Measurements from ENCODE around the gene OR51Q1.

GRCh38 chr11:5394091-5394490, 27.8 kb upstream of the OR51Q1 start:
- no peak for TF ChIP-seq CREBL2 (CRISPR knock-in tag; IDR thresholded peaks at IDR 0.05; ENCODE audit: borderline replicate concordance)
- TF ChIP-seq NONO (IDR thresholded peaks at IDR 0.05), result no peak
- TF ChIP-seq NONO (CRISPR knock-in tag; conservative IDR thresholded peaks at IDR 0.05), result no peak
- TF ChIP-seq JUND (CRISPR knock-in tag; IDR thresholded peaks at IDR 0.05), result no peak
- no peak for TF ChIP-seq CTCF (CRISPR knock-in tag; IDR thresholded peaks at IDR 0.05)
- TF ChIP-seq ZNF549 (CRISPR knock-in tag; IDR thresholded peaks at IDR 0.05), result no peak
- no peak for TF ChIP-seq JUNB (CRISPR knock-in tag; IDR thresholded peaks at IDR 0.05; ENCODE audit: borderline replicate concordance)
- no peak for TF ChIP-seq IRF1 (CRISPR knock-in tag; IDR thresholded peaks at IDR 0.05; ENCODE audit: low read depth)
- TF ChIP-seq NR2C2 (CRISPR knock-in tag; IDR thresholded peaks at IDR 0.05; ENCODE audit: borderline replicate concordance), result no peak
- TF ChIP-seq RNF219 (CRISPR knock-in tag; IDR thresholded peaks at IDR 0.05), result no peak
- TF ChIP-seq SRF (IDR thresholded peaks at IDR 0.05; ENCODE audit: low read depth, low read length), result no peak
- no peak for TF ChIP-seq FOSL2 (CRISPR knock-in tag; IDR thresholded peaks at IDR 0.05)
- TF ChIP-seq FIP1L1 (IDR thresholded peaks at IDR 0.05; ENCODE audit: borderline replicate concordance, insufficient read depth, low read depth, low read length), result no peak

Data from HepG2 (cell line).